ENCODE data around the gene CPXM2. TPM values are rescaled to one million over a fixed set of nuclear protein-coding genes. Genes with fewer than 3 reads are reported as not detected.
"Not testable (repeated sequence)": the region's sequence is repeated elsewhere in the genome, so short reads cannot be mapped to it uniquely, and the experiment has no call there.

The CPXM2 gene
- total and polyA plus RNA-seq, 2 donors (not counting 1 experiment from before 2014, with no cell fraction given), result not detected

DNA sequence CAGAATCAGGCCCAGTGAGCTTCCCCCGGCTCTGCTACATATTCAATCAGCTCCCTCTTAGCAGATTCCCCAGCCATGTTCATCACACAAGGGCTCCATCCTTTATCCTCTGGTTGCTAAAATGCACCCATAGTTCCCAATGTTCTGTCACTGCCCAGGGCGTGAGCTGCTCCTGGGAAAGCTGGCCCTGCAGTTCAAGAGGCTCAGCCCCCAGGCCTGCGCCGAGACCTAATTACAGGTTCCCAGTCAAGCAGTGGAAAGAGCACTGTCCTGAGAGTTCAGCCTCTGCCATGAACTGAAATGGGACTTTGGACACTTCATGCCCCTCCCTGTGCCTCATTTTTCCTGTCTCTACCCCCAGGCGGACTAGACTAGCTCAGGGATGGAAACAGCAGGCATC, 149.9 kb downstream of the CPXM2 start:
- CTCF ChIA-PET, result no interaction called here
- no peak for ATAC-seq (ENCODE audit: low read depth)

GRCh38 chr10:123741146-123741545, 150.5 kb downstream of the CPXM2 start:
- peaks cover 15% of the 10 kb centered on the region for H3K27me3 Mint-ChIP-seq
- WGBS (ENCODE audit: insufficient coverage), result 70% methylated on average over 7 of the region's 7 CpGs
- intact Hi-C loops (cut with micrococcal nuclease), result no loop called here
- CTCF ChIA-PET, result no interaction called here
- H3K79me2 ChIP-seq (ENCODE audit: control insufficient read depth, insufficient read depth, low read length), result no peaks in the 10 kb centered on the region
- H4K20me1 ChIP-seq (ENCODE audit: control insufficient read depth, insufficient read depth, low read length, poor library complexity, severe bottlenecking), result no peaks in the 10 kb centered on the region
- no peaks in the 10 kb centered on the region for H3K27me3 ChIP-seq (replicated peaks in 1 of 4; ENCODE audit: control extremely low read depth in 1 of 4, control insufficient read depth in 3 of 4, insufficient read depth in 4 of 4, low read length in 3 of 4)
- H3K9me3 Mint-ChIP-seq (ENCODE audit: insufficient read depth), result peaks cover 2% of the 10 kb centered on the region
- ATAC-seq (ENCODE audit: low read depth) (no peak), DNase-seq (no peak)
- H3K27ac ChIP-seq (ENCODE audit: low read length in 2 of 2), result no peak overlapping the region
- no peaks in the 10 kb centered on the region for H3K36me3 ChIP-seq (replicated peaks in 1 of 2; ENCODE audit: control extremely low read depth in 1 of 2, control insufficient read depth in 1 of 2, extremely low read depth in 1 of 2, insufficient read depth in 2 of 2, low read length in 1 of 2)
- no peaks in the 10 kb centered on the region for H3K4me1 ChIP-seq (ENCODE audit: control insufficient read depth in 2 of 2, insufficient read depth in 2 of 2, low read length in 2 of 2)
- H3K9me3 ChIP-seq (ENCODE audit: control extremely low read depth in 1 of 3, control insufficient read depth in 2 of 3, insufficient read depth in 1 of 3, low read length in 2 of 3), result peaks cover 0 to 5% (median 0%) of the 10 kb centered on the region in 3 donors
- H3K4me2 ChIP-seq (replicated peaks; ENCODE audit: low read depth, low read length, poor library complexity, severe bottlenecking), result no peak overlapping the region
- no peaks in the 10 kb centered on the region for H3K4me1 Mint-ChIP-seq
- no peak overlapping the region for H2AFZ ChIP-seq (ENCODE audit: insufficient read depth, low read depth, low read length, poor library complexity, severe bottlenecking)
- H3K27ac Mint-ChIP-seq, result no peak overlapping the region
- no peak overlapping the region for H3K9ac ChIP-seq (ENCODE audit: low read length)
- POLR2A ChIA-PET, result no interaction called here
- H3K4me3 Mint-ChIP-seq, result no peak overlapping the region
- TF ChIP-seq, protein P1, sequence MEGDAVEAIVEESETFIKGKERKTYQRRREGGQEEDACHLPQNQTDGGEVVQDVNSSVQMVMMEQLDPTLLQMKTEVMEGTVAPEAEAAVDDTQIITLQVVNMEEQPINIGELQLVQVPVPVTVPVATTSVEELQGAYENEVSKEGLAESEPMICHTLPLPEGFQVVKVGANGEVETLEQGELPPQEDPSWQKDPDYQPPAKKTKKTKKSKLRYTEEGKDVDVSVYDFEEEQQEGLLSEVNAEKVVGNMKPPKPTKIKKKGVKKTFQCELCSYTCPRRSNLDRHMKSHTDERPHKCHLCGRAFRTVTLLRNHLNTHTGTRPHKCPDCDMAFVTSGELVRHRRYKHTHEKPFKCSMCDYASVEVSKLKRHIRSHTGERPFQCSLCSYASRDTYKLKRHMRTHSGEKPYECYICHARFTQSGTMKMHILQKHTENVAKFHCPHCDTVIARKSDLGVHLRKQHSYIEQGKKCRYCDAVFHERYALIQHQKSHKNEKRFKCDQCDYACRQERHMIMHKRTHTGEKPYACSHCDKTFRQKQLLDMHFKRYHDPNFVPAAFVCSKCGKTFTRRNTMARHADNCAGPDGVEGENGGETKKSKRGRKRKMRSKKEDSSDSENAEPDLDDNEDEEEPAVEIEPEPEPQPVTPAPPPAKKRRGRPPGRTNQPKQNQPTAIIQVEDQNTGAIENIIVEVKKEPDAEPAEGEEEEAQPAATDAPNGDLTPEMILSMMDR (IDR thresholded peaks at IDR 0.05), result no peak
- TF ChIP-seq EZH2 (IDR thresholded peaks at IDR 0.05; ENCODE audit: borderline replicate concordance, insufficient read depth, low read depth, low read length, poor library complexity, severe bottlenecking), result no peak
- H3K4me3 ChIP-seq (ENCODE audit: control extremely low read depth in 1 of 5, extremely low read depth in 1 of 5, insufficient read depth in 1 of 5, low read depth in 2 of 5, low read length in 4 of 5), result no peak overlapping the region

More for the DNA sequence above, 149.9 kb downstream of the CPXM2 start:
- POLR2A ChIA-PET, result no interaction called here
- no peaks in the 10 kb centered on the region for H3K4me1 ChIP-seq (ENCODE audit: control insufficient read depth in 2 of 2, insufficient read depth in 2 of 2, low read length in 2 of 2)
- H3K4me2 ChIP-seq (replicated peaks; ENCODE audit: low read depth, low read length, poor library complexity, severe bottlenecking), result no peak overlapping the region
- intact Hi-C loops (cut with micrococcal nuclease), result no loop called here
- no peak overlapping the region for H3K4me3 ChIP-seq (ENCODE audit: control extremely low read depth in 1 of 5, extremely low read depth in 1 of 5, insufficient read depth in 1 of 5, low read depth in 2 of 5, low read length in 4 of 5)
- TF ChIP-seq, protein P1 (IDR thresholded peaks at IDR 0.05), result no peak
- TF ChIP-seq EZH2 (IDR thresholded peaks at IDR 0.05; ENCODE audit: borderline replicate concordance, insufficient read depth, low read depth, low read length, poor library complexity, severe bottlenecking), result no peak
- no peak overlapping the region for H2AFZ ChIP-seq (ENCODE audit: insufficient read depth, low read depth, low read length, poor library complexity, severe bottlenecking)
- H3K27me3 Mint-ChIP-seq, result peaks cover 15% of the 10 kb centered on the region
- H3K79me2 ChIP-seq (ENCODE audit: control insufficient read depth, insufficient read depth, low read length), result no peaks in the 10 kb centered on the region
- H3K36me3 ChIP-seq (replicated peaks in 1 of 2; ENCODE audit: control extremely low read depth in 1 of 2, control insufficient read depth in 1 of 2, extremely low read depth in 1 of 2, insufficient read depth in 2 of 2, low read length in 1 of 2), result no peaks in the 10 kb centered on the region
- no peak overlapping the region for H3K9ac ChIP-seq (ENCODE audit: low read length)
- no peaks in the 10 kb centered on the region for H3K9me3 Mint-ChIP-seq (ENCODE audit: insufficient read depth)
- H3K4me1 Mint-ChIP-seq, result no peaks in the 10 kb centered on the region
- 91% methylated on average over 5 of the region's 5 CpGs for WGBS (ENCODE audit: insufficient coverage)
- DNase-seq, result no peak
- H3K27ac ChIP-seq (ENCODE audit: low read length in 2 of 2), result no peak overlapping the region
- no peaks in the 10 kb centered on the region for H3K27me3 ChIP-seq (replicated peaks in 1 of 4; ENCODE audit: control extremely low read depth in 1 of 4, control insufficient read depth in 3 of 4, insufficient read depth in 4 of 4, low read length in 3 of 4)
- H3K4me3 Mint-ChIP-seq, result no peak overlapping the region
- no peak overlapping the region for H3K27ac Mint-ChIP-seq
- no peaks in the 10 kb centered on the region for H4K20me1 ChIP-seq (ENCODE audit: control insufficient read depth, insufficient read depth, low read length, poor library complexity, severe bottlenecking)
- peaks cover 0 to 5% (median 0%) of the 10 kb centered on the region in 3 donors for H3K9me3 ChIP-seq (ENCODE audit: control extremely low read depth in 1 of 3, control insufficient read depth in 2 of 3, insufficient read depth in 1 of 3, low read length in 2 of 3)

DNA sequence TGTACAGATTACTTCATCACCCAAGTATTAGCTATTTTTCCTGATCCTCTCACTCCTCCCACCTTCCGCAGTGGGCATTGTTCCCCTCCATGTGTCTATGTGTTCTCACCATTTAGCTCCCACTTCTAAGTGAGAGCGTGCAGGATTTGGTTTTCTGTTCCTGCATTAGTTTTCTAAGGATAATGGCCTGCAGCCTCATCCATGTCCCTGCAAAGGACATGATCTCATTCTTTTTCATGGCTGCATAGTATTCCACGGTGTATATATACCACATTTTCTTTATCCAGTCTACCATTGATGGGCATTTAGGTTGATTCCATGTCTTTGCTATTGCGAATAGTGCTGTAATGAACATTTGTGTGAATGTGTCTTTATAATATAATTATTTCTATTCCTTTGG, 154.7 kb downstream of the CPXM2 start:
- POLR2A ChIA-PET; H3K27me3 ChIP-seq (replicated peaks in 1 of 4; ENCODE audit: control extremely low read depth in 1 of 4, control insufficient read depth in 3 of 4, insufficient read depth in 4 of 4, low read length in 3 of 4); H3K4me3 Mint-ChIP-seq: not testable (repeated sequence)

More for the DNA sequence above, 154.7 kb downstream of the CPXM2 start:
- H3K9me3 Mint-ChIP-seq (ENCODE audit: insufficient read depth); H3K9me3 ChIP-seq (ENCODE audit: control extremely low read depth in 1 of 3, control insufficient read depth in 2 of 3, insufficient read depth in 1 of 3, low read length in 2 of 3); H3K27me3 Mint-ChIP-seq; H3K36me3 ChIP-seq (replicated peaks in 1 of 2; ENCODE audit: control extremely low read depth in 1 of 2, control insufficient read depth in 1 of 2, extremely low read depth in 1 of 2, insufficient read depth in 2 of 2, low read length in 1 of 2); intact Hi-C loops (cut with micrococcal nuclease); H3K4me1 ChIP-seq (ENCODE audit: control insufficient read depth in 2 of 2, insufficient read depth in 2 of 2, low read length in 2 of 2); H3K27ac Mint-ChIP-seq; H3K27ac ChIP-seq (ENCODE audit: low read length in 2 of 2); DNase-seq; H3K4me3 ChIP-seq (ENCODE audit: control extremely low read depth in 1 of 5, extremely low read depth in 1 of 5, insufficient read depth in 1 of 5, low read depth in 2 of 5, low read length in 4 of 5); ATAC-seq (ENCODE audit: low read depth); H3K4me2 ChIP-seq (replicated peaks; ENCODE audit: low read depth, low read length, poor library complexity, severe bottlenecking); H3K79me2 ChIP-seq (ENCODE audit: control insufficient read depth, insufficient read depth, low read length); H2AFZ ChIP-seq (ENCODE audit: insufficient read depth, low read depth, low read length, poor library complexity, severe bottlenecking); CTCF ChIA-PET; H3K4me1 Mint-ChIP-seq; H4K20me1 ChIP-seq (ENCODE audit: control insufficient read depth, insufficient read depth, low read length, poor library complexity, severe bottlenecking); H3K9ac ChIP-seq (ENCODE audit: low read length): not testable (repeated sequence)
- 100% methylated on average over 2 of the region's 4 CpGs for WGBS (ENCODE audit: insufficient coverage)
